Thyroid gland (tissue), 4 donors: ENCODE results near the gene NOTCH3.

Source experiments
- CTCF ChIP-seq, 6 experiments: fragments of 200-600 bp in 3 of 6; fragments of 450-650 bp in 3 of 6; sonication (generic) in 3 of 6; IDR thresholded peaks; one replicate each; pipeline ENCODE4 v1.5.1; 2016 to 2019; ENCODE audit warnings: antibody characterized with exemption in 6 of 6, mild to moderate bottlenecking in 2 of 6, inconsistent platforms in 1 of 6, moderate library complexity in 1 of 6
- POLR2A ChIP-seq, 2 donors: fragments of 450-650 bp; IDR thresholded peaks; one replicate each; pipeline ENCODE4 v1.6.1; 2017; ENCODE audit warnings: antibody characterized with exemption in 2 of 2, mild to moderate bottlenecking in 2 of 2, moderate library complexity in 1 of 2

DNA sequence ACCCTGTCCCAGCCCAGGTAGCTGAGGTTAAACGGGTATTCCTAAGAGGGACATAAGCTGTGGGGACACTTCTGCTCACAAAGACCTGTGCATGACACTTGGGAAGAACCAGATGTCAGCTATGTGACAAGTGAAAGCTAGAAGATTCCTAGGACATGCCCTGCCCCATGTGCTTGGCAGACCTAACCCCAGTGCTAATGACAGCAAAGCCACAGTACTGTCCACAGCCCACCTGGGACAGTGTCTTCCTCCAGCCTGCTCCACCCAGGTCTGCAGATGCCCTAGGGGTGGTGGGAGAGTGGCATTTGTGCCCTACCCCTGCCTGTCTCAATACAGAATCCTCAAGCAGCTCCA lies 49.8 kb upstream of the NOTCH3 start:
- TF ChIP-seq CTCF (IDR thresholded peaks at IDR 0.05) = no peak
- no peak for TF ChIP-seq POLR2A (IDR thresholded peaks at IDR 0.05)
